Lower leg skin (tissue), 4 donors: ENCODE measurements around the gene SPRR1A. TPM values are rescaled to one million over a fixed set of nuclear protein-coding genes. Genes with fewer than 3 reads are reported as not detected.

Experiments used
- DNase-seq, 2 donors: peaks; one replicate each; pipeline ENCODE4 v3.0.0-alpha.2; 2019; ENCODE audit warnings: low spot score in 2 of 2
- H3K4me3 ChIP-seq: fragments of 200-600 bp; sonication (generic); 2 replicates; pipeline ENCODE4 v1.5.1; 2017; ENCODE audit warnings: mild to moderate bottlenecking, low read depth; ENCODE audit not compliant: poor library complexity, severe bottlenecking
- POLR2A ChIP-seq, 2 donors: fragments of 450-650 bp; IDR thresholded peaks; one replicate each; pipeline ENCODE4 v1.6.1; 2016 to 2017; ENCODE audit warnings: antibody characterized with exemption in 2 of 2, mild to moderate bottlenecking in 1 of 2, moderate library complexity in 1 of 2
- WGBS, 2 donors: methylation state at CpG; one replicate each; pipeline ENCODE4 v1.1.5; 2018; 5-methylcytosine and 5-hydroxymethylcytosine counted together
- intact Hi-C: fragments of 100-400 bp; cut with DNase I; formaldehyde crosslinking; loops from one replicate; pipeline ENCODE4 v1.15.0; 2023; ENCODE audit warnings: low total_unique reads
- total RNA-seq, 4 donors: library from RNA; depleted of rRNA; stranded (reverse); fragments of >200 nt; gene quantifications; one replicate each; pipeline ENCODE4 v1.1.0, GENCODE V29; 2016
- TF ChIP-seq, protein P1 (sequence below), 3 donors: fragments of 450-650 bp; IDR thresholded peaks; one replicate each; pipeline ENCODE4 v1.5.1; 2016; ENCODE audit warnings: antibody characterized with exemption in 3 of 3, mild to moderate bottlenecking in 3 of 3, moderate library complexity in 2 of 3

The SPRR1A gene
- total RNA-seq, 4 donors from 2014 or later, result not detected

GRCh38 chr1:152982076-152982475 lies 1.8 kb upstream of the SPRR1A start:
- H3K4me3 ChIP-seq, result no peak overlapping the region
- no peak for DNase-seq
- 79 to 87% methylated on average over 4 of the region's 4 CpGs for WGBS, 2 donors
- intact Hi-C loops, result no loop called here
- TF ChIP-seq POLR2A (IDR thresholded peaks at IDR 0.05), result no peak
- TF ChIP-seq, protein P1, sequence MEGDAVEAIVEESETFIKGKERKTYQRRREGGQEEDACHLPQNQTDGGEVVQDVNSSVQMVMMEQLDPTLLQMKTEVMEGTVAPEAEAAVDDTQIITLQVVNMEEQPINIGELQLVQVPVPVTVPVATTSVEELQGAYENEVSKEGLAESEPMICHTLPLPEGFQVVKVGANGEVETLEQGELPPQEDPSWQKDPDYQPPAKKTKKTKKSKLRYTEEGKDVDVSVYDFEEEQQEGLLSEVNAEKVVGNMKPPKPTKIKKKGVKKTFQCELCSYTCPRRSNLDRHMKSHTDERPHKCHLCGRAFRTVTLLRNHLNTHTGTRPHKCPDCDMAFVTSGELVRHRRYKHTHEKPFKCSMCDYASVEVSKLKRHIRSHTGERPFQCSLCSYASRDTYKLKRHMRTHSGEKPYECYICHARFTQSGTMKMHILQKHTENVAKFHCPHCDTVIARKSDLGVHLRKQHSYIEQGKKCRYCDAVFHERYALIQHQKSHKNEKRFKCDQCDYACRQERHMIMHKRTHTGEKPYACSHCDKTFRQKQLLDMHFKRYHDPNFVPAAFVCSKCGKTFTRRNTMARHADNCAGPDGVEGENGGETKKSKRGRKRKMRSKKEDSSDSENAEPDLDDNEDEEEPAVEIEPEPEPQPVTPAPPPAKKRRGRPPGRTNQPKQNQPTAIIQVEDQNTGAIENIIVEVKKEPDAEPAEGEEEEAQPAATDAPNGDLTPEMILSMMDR (IDR thresholded peaks at IDR 0.05), result no peak

DNA sequence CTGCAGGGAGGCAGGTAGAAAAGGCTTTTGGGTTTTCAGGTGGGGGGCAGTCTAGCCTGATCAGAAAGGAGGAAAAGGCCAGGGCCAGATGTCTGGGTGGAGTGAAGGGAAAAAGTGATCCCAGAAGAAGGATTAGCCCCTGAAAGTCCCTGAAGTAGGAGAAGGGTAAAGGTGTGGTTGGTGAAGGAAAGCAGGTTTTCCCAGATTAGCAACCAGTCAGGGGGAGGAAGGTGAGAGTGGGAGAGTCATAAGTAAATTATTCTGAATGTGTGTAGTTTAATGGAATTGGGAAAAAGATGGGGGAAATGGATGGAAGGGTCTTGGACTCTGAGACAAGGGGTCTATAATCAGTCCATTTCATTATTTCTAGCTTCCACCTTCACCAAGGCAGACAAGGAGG lies 647 bp upstream of the SPRR1A start:
- TF ChIP-seq POLR2A (IDR thresholded peaks at IDR 0.05), result no peak
- TF ChIP-seq, protein P1 (IDR thresholded peaks at IDR 0.05), result no peak
- no peak overlapping the region for H3K4me3 ChIP-seq
- intact Hi-C loops, result no loop called here
- DNase-seq, result no peak

DNA sequence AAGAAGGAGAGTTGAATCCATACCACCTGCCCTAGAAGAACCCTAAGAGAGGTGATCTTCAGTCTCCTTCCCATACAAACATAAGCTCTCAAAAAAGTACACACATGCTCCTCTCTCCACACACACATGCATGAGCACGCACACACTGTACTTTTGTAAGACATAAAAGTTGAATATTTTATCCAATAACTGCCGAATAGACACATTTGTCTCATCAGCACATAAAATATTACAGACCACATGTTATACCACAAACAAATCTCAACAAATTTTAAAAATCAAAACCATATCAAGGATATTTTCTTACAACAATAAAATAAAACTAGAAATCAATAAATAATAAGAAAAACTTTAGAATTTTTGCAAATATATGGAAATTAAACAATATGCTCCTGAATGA lies 2.7 kb downstream of the SPRR1A start:
- intact Hi-C loops, result no loop called here
- no peak for DNase-seq
- H3K4me3 ChIP-seq, result no peak overlapping the region
- WGBS, 2 donors, result 65 to 72% methylated on average over 2 of the region's 2 CpGs
- TF ChIP-seq, protein P1 (IDR thresholded peaks at IDR 0.05), result no peak
- TF ChIP-seq POLR2A (IDR thresholded peaks at IDR 0.05), result no peak

- WGBS, 2 donors, result 47% methylated on average over 6 of the region's 6 CpGs
- no peak for TF ChIP-seq POLR2A (IDR thresholded peaks at IDR 0.05)
- TF ChIP-seq, protein P1 (IDR thresholded peaks at IDR 0.05), result no peak
- intact Hi-C loops, result no loop called here
- no peak for DNase-seq
- no peak overlapping the region for H3K4me3 ChIP-seq
These were observed 9.3 kb downstream of the SPRR1A start for GRCh38 chr1:152993186-152993585.

DNA sequence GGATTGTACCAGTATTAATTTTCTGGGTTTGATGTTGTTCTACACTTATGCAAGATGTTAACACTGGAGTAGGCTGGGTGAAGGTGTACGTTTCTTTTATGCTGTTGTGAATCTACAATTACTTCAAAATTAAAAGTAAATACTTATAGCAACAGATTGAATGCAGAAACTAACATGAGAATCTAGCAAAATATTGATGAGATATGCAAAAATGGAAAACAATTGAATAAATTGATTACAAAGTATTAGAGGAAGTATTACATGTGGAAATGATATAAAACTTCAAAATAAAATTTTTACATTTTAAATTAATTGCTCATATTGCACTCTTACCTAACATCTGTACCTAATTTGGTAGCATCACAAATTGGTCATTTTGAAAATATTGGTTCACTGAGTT lies 12.0 kb downstream of the SPRR1A start:
- no peak for DNase-seq
- WGBS, 2 donors, result 33 to 43% methylated on average over 1 of the region's 1 CpG
- intact Hi-C loops, result no loop called here
- TF ChIP-seq, protein P1 (IDR thresholded peaks at IDR 0.05), result no peak
- TF ChIP-seq POLR2A (IDR thresholded peaks at IDR 0.05), result no peak
- H3K4me3 ChIP-seq, result no peak overlapping the region

DNA sequence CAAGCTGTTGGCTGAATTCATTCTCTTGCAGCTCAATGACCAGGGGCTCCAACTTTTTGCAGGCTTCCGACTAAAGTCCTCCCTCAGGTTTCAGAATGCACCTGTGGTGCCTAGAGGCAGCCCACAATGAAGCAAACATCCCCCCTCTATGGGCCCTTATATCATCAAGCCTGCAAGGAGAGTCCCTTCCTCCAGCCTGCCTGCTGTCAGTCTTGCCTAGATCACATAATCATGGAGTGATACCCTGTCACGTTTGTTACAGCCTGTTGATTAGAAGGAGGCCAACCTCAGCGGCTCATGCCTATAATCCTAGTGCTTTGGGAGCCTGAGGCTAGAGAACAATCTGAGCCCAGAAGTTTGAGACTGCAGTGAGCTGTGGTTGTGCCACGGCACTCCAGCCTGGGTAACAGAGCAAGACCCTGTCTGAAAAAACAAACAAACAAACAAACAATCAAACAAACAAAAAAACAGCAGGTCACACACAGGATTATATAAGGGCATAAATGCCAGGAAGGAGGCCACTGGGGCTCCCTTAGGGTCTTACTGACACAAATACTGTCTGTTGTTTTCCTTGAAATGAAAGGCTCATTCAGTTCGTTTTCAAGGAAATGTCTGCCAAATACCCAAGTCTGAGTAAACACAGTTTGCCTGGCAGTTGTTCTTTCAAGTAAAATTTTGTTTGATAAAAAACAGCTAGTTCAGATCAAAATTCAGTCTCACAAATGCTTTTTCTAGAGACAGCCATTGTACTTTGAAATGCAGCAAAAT lies 12.9 kb downstream of the SPRR1A start:
- TF ChIP-seq POLR2A (IDR thresholded peaks at IDR 0.05), result no peak
- TF ChIP-seq, protein P1 (IDR thresholded peaks at IDR 0.05), result no peak
- intact Hi-C loops, result no loop called here
- 22 to 29% methylated on average over 5 of the region's 5 CpGs for WGBS, 2 donors
- no peak overlapping the region for H3K4me3 ChIP-seq
- DNase-seq, result no peak
